K562 (cell line): ENCODE data around the gene RECQL5. TPM values are rescaled to one million over a fixed set of nuclear protein-coding genes. Genes with fewer than 3 reads are reported as not detected.

ENCODE experiments used
- ATAC-seq: fragments of 200-7000 bp; cut with Tn5 transposase; 3 replicates; pipeline ENCODE4 v1.9.1; 2020; ENCODE audit warnings: moderate library complexity
- BruUV-seq: library from RNA; stranded (reverse); fragments of 400-500 nt; replicated peaks from 2 replicates; lab custom pipeline; 2021; lab: Mats Ljungman, UMichigan
- CTCF ChIA-PET: fragments of 300-600 bp; formaldehyde crosslinking; extraction: SDS; loops from one replicate; lab custom pipeline; 2021; ENCODE audit warnings: low intra/inter-chr PET ratio; lab: Yijun Ruan, JAX
- POLR2A ChIA-PET: fragments of 300-600, 350-650 bp; sonication (Branson Sonifier 250); formaldehyde crosslinking; extraction: SDS; loops from one replicate; lab custom pipeline; 2021; ENCODE audit warnings: antibody characterized with exemption, inconsistent platforms; lab: Yijun Ruan, JAX
- DNase-seq, 4 experiments: peaks; one replicate each; pipeline versions ENCODE4 v3.0.0 to v3.0.0-alpha.2; 2011 to 2018; ENCODE audit warnings: low spot score in 3 of 4, mixed read lengths in 3 of 4; ENCODE audit errors: extremely low read depth in 1 of 4
- FAIRE-seq: peaks from 2 replicates; lab custom pipeline; 2011; peaks lifted over from hg19 to GRCh38; lab: Jason Lieb, UNC
- H2AFZ ChIP-seq: 2 replicates; pipeline ENCODE4 v1.6.0; 2011; ENCODE audit warnings: low read depth, low read length, control low read depth, inconsistent platforms
- H3K27ac ChIP-seq: fragments of 200-600 bp; 3 replicates; pipeline ENCODE4 v1.8.0; 2011; ENCODE audit warnings: low read depth, mild to moderate bottlenecking, control low read depth, inconsistent platforms, low read length, moderate library complexity, mixed read lengths; ENCODE audit errors: extremely low read depth
- H3K27me3 ChIP-seq, 2 experiments: fragments of 300-600 bp in 1 of 2; 2 replicates in 1 of 2; 3 replicates in 1 of 2; pipeline versions ENCODE4 v1.6.0 to v1.8.0; 2011; ENCODE audit warnings: inconsistent platforms in 2 of 2, low read length in 2 of 2, mild to moderate bottlenecking in 1 of 2, mixed read lengths in 1 of 2, moderate library complexity in 1 of 2; ENCODE audit not compliant: control insufficient read depth in 2 of 2, insufficient read depth in 2 of 2
- H3K36me3 ChIP-seq: fragments of 300-600 bp; 3 replicates; pipeline ENCODE4 v1.8.0; 2011; ENCODE audit warnings: mild to moderate bottlenecking, low read length, inconsistent platforms; ENCODE audit not compliant: control insufficient read depth, insufficient read depth
- H3K4me1 ChIP-seq, 2 experiments: fragments of 200-600 bp in 1 of 2; replicated peaks in 1 of 2; 2 replicates in 1 of 2; 3 replicates in 1 of 2; pipeline versions ENCODE4 v1.5.1 to v1.8.0; 2011; ENCODE audit warnings: inconsistent platforms in 2 of 2, low read length in 2 of 2, mild to moderate bottlenecking in 1 of 2, mixed read lengths in 1 of 2, moderate library complexity in 1 of 2; ENCODE audit not compliant: control insufficient read depth in 2 of 2, insufficient read depth in 2 of 2
- H3K4me2 ChIP-seq: 2 replicates; pipeline ENCODE4 v1.6.1; 2011; ENCODE audit warnings: low read length, control low read depth, inconsistent platforms, mixed read lengths; ENCODE audit not compliant: insufficient read depth
- H3K4me3 ChIP-seq: fragments of 200-600 bp; sonication (generic), shearing (Covaris generic); 2 replicates; pipeline ENCODE4 v1.5.1; 2016; ENCODE audit warnings: control low read depth, inconsistent platforms
- H3K79me2 ChIP-seq: fragments of 200-600 bp; 3 replicates; pipeline ENCODE4 v1.8.0; 2011; ENCODE audit warnings: low read length, inconsistent platforms; ENCODE audit not compliant: control insufficient read depth, insufficient read depth
- H3K9ac ChIP-seq, 2 experiments: 2 replicates each; pipeline versions ENCODE4 v1.6.0 to v1.6.1; 2011; ENCODE audit warnings: low read depth in 2 of 2, low read length in 2 of 2, control low read depth in 1 of 2, inconsistent platforms in 1 of 2, mild to moderate bottlenecking in 1 of 2, mixed read lengths in 1 of 2; ENCODE audit not compliant: insufficient read depth in 1 of 2
- H3K9me1 ChIP-seq: one replicate; pipeline ENCODE4 v1.6.0; 2011; ENCODE audit warnings: inconsistent platforms, mild to moderate bottlenecking, low read length, moderate library complexity; ENCODE audit not compliant: control insufficient read depth, insufficient read depth
- H3K9me3 ChIP-seq: replicated peaks from 2 replicates; pipeline ENCODE4 v1.5.1; 2011; ENCODE audit warnings: low read depth, low read length, inconsistent platforms; ENCODE audit not compliant: control insufficient read depth, insufficient read depth
- H4K20me1 ChIP-seq: replicated peaks from 2 replicates; pipeline ENCODE4 v1.6.1; 2011; ENCODE audit warnings: low read length, inconsistent platforms, mixed read lengths; ENCODE audit not compliant: control insufficient read depth, insufficient read depth
- CBX5 ChIP-seq: IDR thresholded peaks from 2 replicates; pipeline ENCODE4 v1.6.1; 2014; ENCODE audit warnings: low read depth, borderline replicate concordance
- PHB2 ChIP-seq: fragments of 450-650 bp; IDR thresholded peaks from 2 replicates; pipeline ENCODE4 v1.6.1; 2017; ENCODE audit warnings: low read depth
- RBBP5 ChIP-seq: fragments of 200-600 bp; sonication (generic); IDR thresholded peaks from 2 replicates; pipeline ENCODE4 v1.6.1; 2012; ENCODE audit warnings: borderline replicate concordance, mild to moderate bottlenecking, low read length, control low read depth, inconsistent platforms; ENCODE audit not compliant: insufficient read depth, poor library complexity, severe bottlenecking
- WGBS: fragments of 100-300 bp; shearing (Covaris generic); methylation state at CpG from one replicate; pipeline ENCODE4 v1.1.6; 2016; ENCODE audit warnings: low coverage, mixed read lengths; ENCODE audit not compliant: insufficient coverage; ENCODE audit errors: missing lambda C conversion rate; 5-methylcytosine and 5-hydroxymethylcytosine counted together
- in situ Hi-C: fragments of 300-500 bp; cut with MboI; formaldehyde crosslinking; loops from 4 replicates; pipeline ENCODE4 v1.15.0; 2018; ENCODE audit warnings: inconsistent platforms, mixed read lengths
- intact Hi-C: fragments of 100-400 bp; cut with micrococcal nuclease; formaldehyde crosslinking; loops from 2 replicates; pipeline ENCODE4 v1.14.2; 2022
- polyA plus RNA-seq, 8 experiments: library from polyadenylated mRNA; depleted of rRNA in 4 of 8; stranded (reverse) in 5 of 8; unstranded in 3 of 8; fragments of >200 nt; fragmentation: Nextera tagmentation in 2 of 8; fragmentation: Illumina TruSeq in 1 of 8; extraction: Ambion mirVana in 2 of 8; extraction: Trizol in 1 of 8; gene quantifications; 2 replicates each; pipeline versions ENCODE4 v1.2.1 to v1.2.3, GENCODE V29; 2011 to 2014; ENCODE audit warnings: inconsistent platforms in 1 of 8, missing spikeins in 1 of 8
- total RNA-seq, 7 experiments: library from RNA; depleted of rRNA in 6 of 7; stranded (reverse); fragments of >200 nt in 6 of 7; fragmentation: Illumina TruSeq in 2 of 7; extraction: Trizol in 2 of 7; gene quantifications; 2 replicates each; pipeline versions ENCODE4 v1.2.1 to v1.2.3, GENCODE V29; 2011 to 2021; ENCODE audit warnings: low replicate concordance in 1 of 7
- TF ChIP-seq, protein P1 (sequence below): fragments of 450-650 bp; IDR thresholded peaks from 2 replicates; pipeline ENCODE4 v1.6.1; 2014; ENCODE audit warnings: low read depth, mild to moderate bottlenecking, moderate library complexity, borderline replicate concordance
- TF ChIP-seq, protein P2 (sequence below): fragments of 150-350 bp; conservative IDR thresholded peaks from 2 replicates; pipeline ENCODE4 v1.6.1; 2014; ENCODE audit warnings: low read length
- TF ChIP-seq, protein P3 (sequence below), 2 experiments: fragments of 450-650 bp; formaldehyde crosslinking in 1 of 2; IDR thresholded peaks; 2 replicates each; pipeline versions ENCODE4 v1.4.0 to v1.6.1; 2014 to 2020; ENCODE audit warnings: mild to moderate bottlenecking in 2 of 2, borderline replicate concordance in 1 of 2, low read depth in 1 of 2

RECQL5 gene
- total and polyA plus RNA-seq, 9 of the 15 experiments (the other 6 are each of a cell fraction or from before 2014, with no cell fraction given): 4.1 to 34.8 (median 16.4) TPM

DNA sequence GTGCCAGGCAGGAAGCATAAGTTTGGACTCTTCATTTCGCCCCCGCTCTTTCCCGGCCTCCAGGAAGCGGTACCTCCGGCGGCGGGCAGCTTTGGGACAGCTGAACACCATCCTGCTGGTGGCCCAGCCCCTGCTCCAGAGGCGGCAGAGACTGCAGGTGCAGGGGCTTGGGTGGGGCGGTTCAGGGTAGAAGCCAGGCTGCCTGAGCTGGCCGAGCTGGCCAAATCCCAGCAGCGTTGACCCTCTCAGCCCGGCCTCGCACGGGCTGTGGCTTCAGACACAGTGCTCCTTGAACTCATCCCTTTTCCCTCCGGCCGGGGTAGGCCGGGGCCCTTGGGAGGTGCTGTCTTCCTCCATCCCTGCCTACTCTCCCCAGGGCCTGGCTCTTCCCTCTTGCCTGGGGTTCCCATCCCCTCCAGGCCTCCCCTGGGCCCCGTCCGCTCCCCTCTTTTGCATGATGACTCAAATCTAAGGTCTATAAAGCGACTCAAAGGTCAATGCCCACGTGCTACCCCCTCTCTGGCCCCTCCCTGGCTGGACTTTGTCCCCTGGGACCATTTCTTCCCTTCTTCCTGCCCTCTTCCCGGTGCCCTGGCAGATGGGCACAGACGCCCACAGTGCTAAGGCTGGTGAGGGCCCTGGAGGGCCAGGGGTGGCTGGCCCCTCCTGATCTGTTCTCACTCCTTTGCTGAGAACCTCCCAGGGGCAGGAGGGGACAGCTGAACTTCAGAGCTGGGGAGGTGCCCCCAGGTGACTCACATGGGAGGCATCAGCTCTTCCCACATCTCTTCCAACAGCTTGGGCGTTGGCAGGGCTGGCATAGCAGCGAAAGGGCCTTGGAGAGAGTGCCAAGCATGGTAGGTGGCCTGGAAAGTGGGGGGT is 56.6 kb downstream of the RECQL5 start:
- no peak overlapping the region for H3K9ac ChIP-seq
- TF ChIP-seq CBX5 (no peak), RBBP5 (no peak), PHB2 (no peak)
- TF ChIP-seq, protein P1, sequence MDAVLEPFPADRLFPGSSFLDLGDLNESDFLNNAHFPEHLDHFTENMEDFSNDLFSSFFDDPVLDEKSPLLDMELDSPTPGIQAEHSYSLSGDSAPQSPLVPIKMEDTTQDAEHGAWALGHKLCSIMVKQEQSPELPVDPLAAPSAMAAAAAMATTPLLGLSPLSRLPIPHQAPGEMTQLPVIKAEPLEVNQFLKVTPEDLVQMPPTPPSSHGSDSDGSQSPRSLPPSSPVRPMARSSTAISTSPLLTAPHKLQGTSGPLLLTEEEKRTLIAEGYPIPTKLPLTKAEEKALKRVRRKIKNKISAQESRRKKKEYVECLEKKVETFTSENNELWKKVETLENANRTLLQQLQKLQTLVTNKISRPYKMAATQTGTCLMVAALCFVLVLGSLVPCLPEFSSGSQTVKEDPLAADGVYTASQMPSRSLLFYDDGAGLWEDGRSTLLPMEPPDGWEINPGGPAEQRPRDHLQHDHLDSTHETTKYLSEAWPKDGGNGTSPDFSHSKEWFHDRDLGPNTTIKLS: no peak
- TF ChIP-seq, protein P2, sequence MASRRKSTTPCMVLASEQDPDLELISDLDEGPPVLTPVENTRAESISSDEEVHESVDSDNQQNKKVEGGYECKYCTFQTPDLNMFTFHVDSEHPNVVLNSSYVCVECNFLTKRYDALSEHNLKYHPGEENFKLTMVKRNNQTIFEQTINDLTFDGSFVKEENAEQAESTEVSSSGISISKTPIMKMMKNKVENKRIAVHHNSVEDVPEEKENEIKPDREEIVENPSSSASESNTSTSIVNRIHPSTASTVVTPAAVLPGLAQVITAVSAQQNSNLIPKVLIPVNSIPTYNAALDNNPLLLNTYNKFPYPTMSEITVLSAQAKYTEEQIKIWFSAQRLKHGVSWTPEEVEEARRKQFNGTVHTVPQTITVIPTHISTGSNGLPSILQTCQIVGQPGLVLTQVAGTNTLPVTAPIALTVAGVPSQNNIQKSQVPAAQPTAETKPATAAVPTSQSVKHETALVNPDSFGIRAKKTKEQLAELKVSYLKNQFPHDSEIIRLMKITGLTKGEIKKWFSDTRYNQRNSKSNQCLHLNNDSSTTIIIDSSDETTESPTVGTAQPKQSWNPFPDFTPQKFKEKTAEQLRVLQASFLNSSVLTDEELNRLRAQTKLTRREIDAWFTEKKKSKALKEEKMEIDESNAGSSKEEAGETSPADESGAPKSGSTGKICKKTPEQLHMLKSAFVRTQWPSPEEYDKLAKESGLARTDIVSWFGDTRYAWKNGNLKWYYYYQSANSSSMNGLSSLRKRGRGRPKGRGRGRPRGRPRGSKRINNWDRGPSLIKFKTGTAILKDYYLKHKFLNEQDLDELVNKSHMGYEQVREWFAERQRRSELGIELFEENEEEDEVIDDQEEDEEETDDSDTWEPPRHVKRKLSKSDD: no peak
- TF ChIP-seq, protein P3, sequence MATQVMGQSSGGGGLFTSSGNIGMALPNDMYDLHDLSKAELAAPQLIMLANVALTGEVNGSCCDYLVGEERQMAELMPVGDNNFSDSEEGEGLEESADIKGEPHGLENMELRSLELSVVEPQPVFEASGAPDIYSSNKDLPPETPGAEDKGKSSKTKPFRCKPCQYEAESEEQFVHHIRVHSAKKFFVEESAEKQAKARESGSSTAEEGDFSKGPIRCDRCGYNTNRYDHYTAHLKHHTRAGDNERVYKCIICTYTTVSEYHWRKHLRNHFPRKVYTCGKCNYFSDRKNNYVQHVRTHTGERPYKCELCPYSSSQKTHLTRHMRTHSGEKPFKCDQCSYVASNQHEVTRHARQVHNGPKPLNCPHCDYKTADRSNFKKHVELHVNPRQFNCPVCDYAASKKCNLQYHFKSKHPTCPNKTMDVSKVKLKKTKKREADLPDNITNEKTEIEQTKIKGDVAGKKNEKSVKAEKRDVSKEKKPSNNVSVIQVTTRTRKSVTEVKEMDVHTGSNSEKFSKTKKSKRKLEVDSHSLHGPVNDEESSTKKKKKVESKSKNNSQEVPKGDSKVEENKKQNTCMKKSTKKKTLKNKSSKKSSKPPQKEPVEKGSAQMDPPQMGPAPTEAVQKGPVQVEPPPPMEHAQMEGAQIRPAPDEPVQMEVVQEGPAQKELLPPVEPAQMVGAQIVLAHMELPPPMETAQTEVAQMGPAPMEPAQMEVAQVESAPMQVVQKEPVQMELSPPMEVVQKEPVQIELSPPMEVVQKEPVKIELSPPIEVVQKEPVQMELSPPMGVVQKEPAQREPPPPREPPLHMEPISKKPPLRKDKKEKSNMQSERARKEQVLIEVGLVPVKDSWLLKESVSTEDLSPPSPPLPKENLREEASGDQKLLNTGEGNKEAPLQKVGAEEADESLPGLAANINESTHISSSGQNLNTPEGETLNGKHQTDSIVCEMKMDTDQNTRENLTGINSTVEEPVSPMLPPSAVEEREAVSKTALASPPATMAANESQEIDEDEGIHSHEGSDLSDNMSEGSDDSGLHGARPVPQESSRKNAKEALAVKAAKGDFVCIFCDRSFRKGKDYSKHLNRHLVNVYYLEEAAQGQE (IDR thresholded peaks at IDR 0.05; ENCODE audit: borderline replicate concordance): no peak
- TF ChIP-seq, protein P3 (CRISPR knock-in tag; IDR thresholded peaks at IDR 0.05; ENCODE audit: low read depth): no peak

More for the DNA sequence above, 56.6 kb downstream of the RECQL5 start:
- in situ Hi-C loops (no loop called here), intact Hi-C loops (loop anchor here (10.0 kb wide), 1 partner anchor 186 kb away; no protein-coding TSS in a partner anchor)
- no peak overlapping the region for H3K27ac ChIP-seq
- POLR2A ChIA-PET: interaction anchor here (2.3 kb wide), 1 partner anchor 14 kb away, joined by 8 read pairs; no protein-coding TSS in a partner anchor
- H3K9me1 ChIP-seq: no peaks in the 10 kb centered on the region
- no peak overlapping the region for H3K4me3 ChIP-seq
- H3K9me3 ChIP-seq: no peaks in the 10 kb centered on the region
- DNase-seq: no peak
- no peaks in the 10 kb centered on the region for H3K36me3 ChIP-seq
- no peak overlapping the region for H3K4me2 ChIP-seq
- ATAC-seq: no peak
- BruUV-seq: no TSS peak
- H4K20me1 ChIP-seq: no peaks in the 10 kb centered on the region
- H3K27me3 ChIP-seq: peaks cover 27 to 51% of the 10 kb centered on the region in 2 experiments; a peak in 4 of 5 replicates
- FAIRE-seq: no peak
- CTCF ChIA-PET: no interaction called here
- H3K79me2 ChIP-seq: no peaks in the 10 kb centered on the region
- H2AFZ ChIP-seq: no peak overlapping the region
- 13% methylated on average over 24 of the region's 25 CpGs for WGBS
- H3K4me1 ChIP-seq: peaks cover 0 to 42% of the 10 kb centered on the region in 2 experiments; a peak in 2 of 5 replicates
